Stimulated activated CD8-positive, alpha-beta memory T cell treated with anti-CD3 and anti-CD28 coated beads, Interleukin-4, amount 100 ng/mL, for 1 hour (primary cell): ENCODE results near the gene DNAAF3.
"Not testable (repeated sequence)": the region's sequence is repeated elsewhere in the genome, so short reads cannot be mapped to it uniquely, and the experiment has no call there.

Experiments
- DNase-seq, 2 donors: peaks; one replicate each; pipeline ENCODE4 v3.0.0-alpha.2; 2020; ENCODE audit warnings: low read depth in 2 of 2, low spot score in 1 of 2

The DNAAF3 gene

DNA sequence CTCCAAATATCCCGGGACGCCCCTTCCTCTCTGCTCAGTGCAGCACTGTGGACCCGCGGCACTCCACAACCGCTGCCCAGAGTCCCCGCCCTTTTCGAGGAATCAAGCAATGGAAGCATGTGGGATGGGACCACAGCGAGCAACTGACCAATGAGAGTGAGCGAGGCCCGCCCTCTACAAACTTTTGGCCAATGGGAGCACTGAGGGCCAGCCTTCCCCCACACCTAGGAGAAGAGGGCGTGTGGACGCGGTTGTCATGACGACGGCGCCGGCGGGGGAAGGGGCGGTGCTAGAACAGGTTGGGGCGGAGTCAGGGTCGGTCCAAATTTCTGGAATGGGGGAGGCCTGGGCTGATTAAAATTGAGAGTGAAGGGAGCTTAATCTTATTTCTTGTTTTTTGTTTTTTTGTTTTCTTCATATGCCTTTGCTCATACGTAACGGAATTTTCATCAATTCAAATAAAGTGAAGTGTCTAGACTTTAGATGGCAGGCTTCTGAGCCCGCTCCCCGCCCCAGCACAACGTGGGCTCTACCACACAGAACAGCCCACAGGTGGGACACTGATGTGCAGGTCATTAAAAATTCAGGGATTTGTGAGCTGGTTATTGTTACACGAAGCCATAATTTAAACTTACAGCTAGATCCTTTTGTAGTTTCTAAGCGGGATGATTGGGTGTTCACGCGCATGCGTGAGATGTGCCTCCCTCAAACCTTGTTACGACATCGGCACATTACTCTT is at the start of gene DNAAF3:
Gene DNAAF3 (minus strand): TSS at position 84 of the 739 bp plus-strand sequence. CDS start 200 bp downstream, outside the sequence.
- peak in 1 of 2 donors; percentile 25 for DNase-seq

DNA sequence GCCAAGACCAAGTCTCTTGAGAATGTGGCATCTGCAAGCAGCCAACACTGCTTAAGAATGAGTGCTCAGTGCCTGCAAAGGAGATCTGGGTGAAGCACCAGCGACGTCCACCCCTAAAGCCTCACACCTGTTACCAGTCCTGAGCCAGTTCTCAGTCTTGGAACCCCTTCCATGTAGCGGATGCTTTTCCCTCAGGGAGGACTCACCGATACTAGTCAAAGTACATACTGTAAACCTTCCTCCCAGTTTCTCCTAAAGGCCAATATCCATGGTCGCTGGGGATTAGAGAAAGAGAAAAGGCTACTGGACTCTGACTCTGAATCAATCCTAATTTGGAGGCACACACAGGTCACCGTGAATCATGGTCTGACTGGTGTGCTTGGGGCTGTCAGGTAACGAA is 47.1 kb upstream of the DNAAF3 start:
- DNase-seq = no peak

- peak in 1 of 2 donors; percentile 9 for DNase-seq
Measured at GRCh38 chr19:55212447-55212846, 46.0 kb upstream of the DNAAF3 start.

- no peak for DNase-seq
Measured at GRCh38 chr19:55209693-55210472, 43.5 kb upstream of the DNAAF3 start.

DNA sequence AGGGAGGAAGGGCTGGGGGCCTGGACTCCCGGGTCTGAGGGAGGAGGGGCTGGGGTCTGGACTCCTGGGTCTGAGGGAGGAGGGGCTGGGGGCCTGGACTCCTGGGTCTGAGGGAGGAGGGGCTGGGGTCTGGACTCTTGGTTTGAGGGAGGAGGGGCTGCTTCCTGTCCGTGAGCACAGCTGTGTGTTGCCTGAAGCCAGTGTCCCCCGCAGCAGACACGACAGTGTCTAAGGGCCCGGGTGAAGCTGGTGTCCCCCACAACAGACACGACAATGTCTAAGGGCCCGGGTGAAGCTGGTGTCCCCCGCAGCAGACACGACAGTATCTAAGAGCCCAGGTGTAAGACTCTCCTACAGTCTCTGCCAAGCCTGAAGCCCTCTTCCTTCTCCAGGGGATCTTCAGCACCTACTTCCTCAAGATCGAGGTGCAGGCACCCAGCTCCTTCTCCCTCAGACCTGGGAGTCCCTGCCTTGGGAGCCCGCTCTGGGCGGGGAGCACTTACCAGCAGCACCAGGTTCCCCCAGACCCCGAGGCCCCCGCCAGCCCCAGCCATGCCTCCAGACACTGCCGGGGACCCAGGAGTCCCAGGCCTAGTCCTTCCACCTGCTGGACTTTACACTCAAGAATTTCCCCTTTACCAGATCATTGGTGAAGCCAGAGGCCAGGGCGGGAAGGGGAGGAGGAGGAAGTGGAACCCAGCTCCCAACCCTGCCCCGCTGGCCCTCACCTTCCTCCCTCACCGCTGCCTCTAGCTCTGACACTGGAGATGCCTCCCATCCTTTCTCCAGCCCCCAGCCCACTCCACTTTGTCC is 42.7 kb upstream of the DNAAF3 start, which contains the start of gene PTPRH:
Gene PTPRH (minus strand): TSS at position 622 of the 813 bp plus-strand sequence. CDS start 68 bp downstream, at position 554.
- no peak for DNase-seq

DNA sequence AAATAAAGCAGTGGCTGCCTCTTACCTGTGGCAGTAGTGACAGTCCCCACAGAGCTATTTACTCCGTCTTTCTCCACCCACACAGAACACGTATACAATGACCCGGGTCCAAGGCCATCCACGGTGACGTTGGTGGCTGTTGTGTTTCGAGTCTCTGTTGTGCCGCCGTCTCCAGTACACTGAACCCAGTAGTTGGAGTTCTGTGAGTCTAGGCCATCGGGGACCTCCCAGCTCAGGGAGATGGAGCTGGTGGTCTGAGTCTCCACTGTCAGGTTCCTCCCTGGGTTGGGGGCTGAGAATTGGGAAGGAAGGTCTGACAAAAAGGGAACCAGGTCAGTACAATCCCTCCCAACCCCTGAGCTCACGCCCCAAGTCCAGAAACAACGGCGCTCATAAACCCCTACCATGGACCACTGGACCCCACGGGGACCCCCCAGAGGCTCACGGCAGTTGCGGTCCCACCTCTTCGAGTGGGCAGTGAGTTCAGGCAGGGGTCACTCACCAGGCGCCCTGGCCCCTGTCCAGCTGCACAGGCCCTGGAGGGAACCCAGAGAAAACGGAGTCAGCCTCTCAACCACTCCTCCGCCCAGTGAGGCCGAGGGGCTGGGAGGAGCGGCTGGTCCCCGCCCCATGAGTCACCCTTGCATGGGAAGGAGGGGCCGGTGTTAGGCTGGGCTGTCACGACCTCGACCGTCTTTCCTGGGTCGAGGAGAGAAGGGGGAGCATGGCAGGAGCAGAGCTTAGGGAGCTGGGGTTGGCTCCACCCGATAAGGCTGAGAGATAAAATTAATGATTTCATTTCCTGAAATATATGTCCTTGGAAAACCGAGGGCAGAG is 40.5 kb upstream of the DNAAF3 start:
- DNase-seq = peak in 1 of 2 donors; percentile 17

DNA sequence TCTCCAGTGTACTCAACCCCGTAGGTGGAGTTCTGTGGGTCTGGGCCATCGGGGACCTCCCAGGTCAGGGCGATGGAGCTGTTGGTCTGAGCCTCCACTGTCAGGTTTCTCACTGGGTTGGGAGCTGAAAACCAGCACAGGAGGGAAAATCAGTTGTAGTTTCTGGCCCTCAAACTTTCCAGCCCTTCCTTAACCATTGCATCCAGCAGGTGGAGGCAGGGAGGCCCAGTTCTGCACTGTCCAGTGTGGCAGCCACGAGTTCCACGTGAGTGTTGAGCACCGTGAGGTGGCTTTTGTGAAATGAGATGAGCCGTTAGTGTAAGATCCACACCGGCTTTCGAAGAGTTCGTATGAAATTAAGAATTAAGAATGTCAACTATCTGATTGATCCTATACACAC is 35.8 kb upstream of the DNAAF3 start:
- not testable (repeated sequence) for DNase-seq

GRCh38 chr19:55199620-55200204 is 33.3 kb upstream of the DNAAF3 start:
- no peak for DNase-seq

GRCh38 chr19:55198651-55199050 is 32.2 kb upstream of the DNAAF3 start:
- DNase-seq = no peak

DNA sequence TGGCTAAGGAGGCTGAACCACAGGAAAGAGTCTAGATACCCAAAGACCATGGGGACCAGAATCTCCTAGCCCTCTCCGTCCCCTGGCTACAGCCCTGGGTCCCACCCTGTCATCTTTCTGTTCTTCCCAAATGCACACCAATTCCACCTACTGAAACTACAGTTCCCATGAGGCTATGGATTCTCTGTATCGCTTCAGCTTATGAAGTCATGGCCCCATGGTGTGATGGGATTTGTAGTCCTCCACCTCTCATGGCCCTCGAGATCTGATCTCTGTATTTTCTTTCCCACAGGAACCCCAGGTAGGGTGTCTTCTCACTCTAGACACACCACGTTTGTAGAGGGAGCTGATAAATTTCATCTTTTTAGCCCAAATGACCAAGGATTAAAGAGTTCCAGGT is 31.1 kb upstream of the DNAAF3 start:
- DNase-seq = no peak

DNA sequence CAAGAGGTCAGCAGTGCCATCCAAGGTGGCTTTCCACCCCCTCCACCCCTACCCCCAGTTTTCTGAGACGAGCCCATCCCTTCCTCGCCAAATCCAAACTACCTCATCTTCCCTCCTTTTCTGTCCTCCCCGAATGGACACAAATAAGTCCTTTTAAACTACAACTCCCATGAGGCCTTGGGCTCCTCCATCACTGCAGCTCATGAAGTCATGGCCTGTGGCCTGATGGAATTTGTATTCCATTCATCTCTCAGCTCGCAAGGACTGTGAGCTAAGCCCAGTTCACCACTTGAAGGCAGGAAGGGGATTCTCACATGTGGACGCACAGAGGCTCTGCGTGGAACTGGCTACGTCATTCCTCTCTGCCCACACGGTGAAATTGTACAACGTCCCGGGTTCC is 30.4 kb upstream of the DNAAF3 start:
- DNase-seq = no peak

GRCh38 chr19:55193481-55193880 is 27.1 kb upstream of the DNAAF3 start:
- no peak for DNase-seq

GRCh38 chr19:55189403-55189835 is 23.0 kb upstream of the DNAAF3 start:
- DNase-seq = no peak

- DNase-seq = no peak
Measured at GRCh38 chr19:55188625-55189024, 22.2 kb upstream of the DNAAF3 start.

DNA sequence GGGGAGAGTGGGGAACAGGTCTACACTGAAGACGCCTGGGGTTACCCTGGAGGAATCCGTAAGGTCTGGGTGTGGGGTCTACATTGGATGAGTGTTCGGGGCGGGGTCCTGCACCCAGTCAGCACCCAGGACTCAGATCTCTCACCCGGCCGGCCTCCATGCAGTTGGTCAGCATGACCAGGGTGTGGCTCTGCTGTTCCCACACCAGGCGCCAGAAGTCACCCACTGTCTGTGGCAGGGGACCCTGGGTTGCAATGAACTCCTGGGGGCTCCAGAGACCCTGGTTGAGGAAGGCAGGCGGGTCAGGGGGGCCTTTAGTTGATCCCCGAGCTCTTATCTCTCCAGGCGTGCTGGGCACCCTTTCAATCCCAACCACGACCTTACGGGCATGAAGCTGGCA is 19.7 kb upstream of the DNAAF3 start:
- DNase-seq = no peak

GRCh38 chr19:55181740-55182139 is 15.3 kb upstream of the DNAAF3 start:
- no peak for DNase-seq

DNA sequence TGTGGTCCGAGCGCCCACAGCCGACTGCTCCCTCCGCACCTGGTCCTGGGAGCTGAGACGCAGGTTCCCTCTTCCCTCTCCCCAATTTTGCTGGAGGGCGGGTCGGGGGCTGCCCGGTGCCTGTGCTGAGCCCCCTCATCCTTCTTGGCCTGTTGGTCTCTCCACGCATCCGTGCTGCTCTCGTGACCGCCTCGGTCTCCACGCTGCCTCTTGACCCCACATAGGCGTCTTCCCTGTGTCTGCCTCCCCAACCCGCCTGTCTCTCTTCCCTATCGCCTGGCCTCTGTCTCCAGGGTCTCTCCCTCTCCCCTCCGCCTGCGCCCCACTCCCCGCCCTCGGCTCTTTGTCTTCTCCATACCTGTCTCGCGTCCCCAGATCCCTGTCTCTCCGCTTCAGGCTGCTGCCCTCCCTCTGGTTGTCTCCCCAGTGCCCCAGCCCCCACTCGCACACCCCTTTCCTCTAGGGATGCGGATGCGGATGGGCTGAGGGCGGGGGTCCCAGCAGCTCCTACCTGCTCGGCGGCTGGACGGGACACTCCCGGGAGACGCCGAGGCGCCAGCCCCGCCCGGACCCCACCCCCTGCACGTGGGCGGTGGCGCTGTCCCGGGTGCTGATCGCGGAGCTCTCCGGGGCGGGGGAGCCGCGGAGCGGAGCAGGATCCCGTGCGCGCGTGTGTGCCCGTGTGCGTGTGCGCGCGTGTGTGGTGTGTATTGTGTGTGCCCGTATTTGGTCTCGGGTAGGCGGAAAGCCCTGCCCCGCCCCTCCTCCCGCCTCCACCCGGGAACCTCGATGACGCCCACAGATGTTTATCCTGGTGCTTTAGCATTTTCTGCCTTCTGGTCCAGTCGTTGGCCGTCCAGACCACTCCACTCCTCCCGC is 13.4 kb upstream of the DNAAF3 start, which contains the start of gene SYT5:
Gene SYT5 (minus strand): TSS at position 684 of the 879 bp plus-strand sequence. CDS start 1,248 bp downstream, outside the sequence.
- DNase-seq = peak in 1 of 2 donors; percentile 32

DNA sequence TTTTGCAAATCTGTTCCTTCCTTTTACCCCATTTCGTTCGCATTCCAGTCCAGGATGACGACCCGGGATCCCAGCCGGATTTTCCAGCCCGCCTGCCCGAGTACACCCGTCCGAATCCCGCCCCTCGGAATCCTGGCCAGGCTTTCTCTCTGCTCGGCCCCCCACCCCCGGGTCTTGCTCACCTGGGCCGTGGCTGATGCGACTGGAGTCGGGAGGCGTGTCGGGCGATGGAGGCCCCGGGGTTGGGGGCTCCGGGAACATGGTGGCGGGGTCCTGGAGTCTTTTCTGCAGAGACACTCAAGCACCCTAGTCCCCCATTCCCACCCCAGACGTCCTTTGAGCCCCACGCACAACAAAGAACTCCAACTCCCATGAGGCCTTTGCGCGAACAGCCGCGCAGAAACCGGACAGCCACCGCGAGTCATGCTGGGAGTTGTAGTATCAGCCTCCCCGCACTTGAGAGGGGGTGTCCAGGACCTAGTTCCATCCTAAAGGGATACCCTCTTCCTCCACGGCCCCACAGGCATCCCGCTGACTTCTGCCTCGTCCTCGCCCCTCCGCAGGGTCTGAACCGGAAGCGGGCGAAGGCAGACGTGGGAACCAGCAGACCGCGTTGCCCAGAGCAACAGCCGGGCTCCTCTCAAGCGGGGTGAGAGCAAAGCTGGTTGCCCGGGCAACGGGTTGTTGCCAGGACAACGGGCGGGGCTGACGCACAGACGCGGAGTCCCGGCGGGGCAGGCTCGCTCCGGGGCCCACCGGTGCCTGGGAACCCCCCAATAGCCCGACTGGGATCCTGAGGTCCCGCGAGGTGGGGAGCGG is 12.6 kb upstream of the DNAAF3 start:
- DNase-seq = peak; percentile 87
